Astrocyte (in vitro differentiated cells and primary cell): ENCODE data around the gene MFSD6. TPM values are rescaled to one million over a fixed set of nuclear protein-coding genes. Genes with fewer than 3 reads are reported as not detected.

Experiments used
- DNase-seq: peaks from one replicate; pipeline ENCODE4 v3.0.0-alpha.2; 2010; ENCODE audit warnings: low read depth
- FAIRE-seq: peaks from 2 replicates; lab custom pipeline; 2011; peaks lifted over from hg19 to GRCh38; lab: Jason Lieb, UNC
- H2AFZ ChIP-seq: 2 replicates; pipeline ENCODE4 v1.6.0; 2012; ENCODE audit warnings: low read depth, low read length, inconsistent platforms
- H3K27ac ChIP-seq: 2 replicates; pipeline ENCODE4 v1.5.1; 2011; ENCODE audit warnings: low read depth, low read length, inconsistent platforms
- H3K27me3 ChIP-seq: 2 replicates; pipeline ENCODE4 v1.6.0; 2011; ENCODE audit warnings: low read length, inconsistent platforms; ENCODE audit not compliant: insufficient read depth
- H3K36me3 ChIP-seq: 2 replicates; pipeline ENCODE4 v1.5.1; 2011; ENCODE audit warnings: low read length, inconsistent platforms; ENCODE audit not compliant: insufficient read depth
- H3K4me1 ChIP-seq: 2 replicates; pipeline ENCODE4 v1.5.1; 2011; ENCODE audit warnings: low read length, inconsistent platforms; ENCODE audit not compliant: insufficient read depth
- H3K4me2 ChIP-seq: 2 replicates; pipeline ENCODE4 v1.6.0; 2012; ENCODE audit warnings: low read length, inconsistent platforms
- H3K4me3 ChIP-seq: 2 replicates; pipeline ENCODE4 v1.5.1; 2011; ENCODE audit warnings: low read depth, mild to moderate bottlenecking, low read length, inconsistent platforms; ENCODE audit not compliant: insufficient read depth
- H3K79me2 ChIP-seq: 2 replicates; pipeline ENCODE4 v1.6.0; 2012; ENCODE audit warnings: mild to moderate bottlenecking, low read length, inconsistent platforms; ENCODE audit not compliant: insufficient read depth
- H3K9ac ChIP-seq: 2 replicates; pipeline ENCODE4 v1.6.0; 2012; ENCODE audit warnings: mild to moderate bottlenecking, low read length, inconsistent platforms
- H3K9me3 ChIP-seq: 2 replicates; pipeline ENCODE4 v1.5.1; 2012; ENCODE audit warnings: low read depth, mild to moderate bottlenecking, low read length, inconsistent platforms; ENCODE audit not compliant: insufficient read depth
- H4K20me1 ChIP-seq: 2 replicates; pipeline ENCODE4 v1.6.0; 2012; ENCODE audit warnings: low read length, inconsistent platforms; ENCODE audit not compliant: insufficient read depth
- H3K27ac Mint-ChIP-seq: one replicate; pipeline ENCODE4 v1.8.0; 2021; ENCODE audit warnings: mild to moderate bottlenecking, mixed read lengths; ENCODE audit not compliant: unreplicated experiment
- H3K27me3 Mint-ChIP-seq: one replicate; pipeline ENCODE4 v1.8.0; 2021; ENCODE audit warnings: low read depth, mixed read lengths; ENCODE audit not compliant: unreplicated experiment
- H3K36me3 Mint-ChIP-seq: one replicate; pipeline ENCODE4 v1.8.0; 2021; ENCODE audit warnings: low read depth, mixed read lengths; ENCODE audit not compliant: unreplicated experiment
- H3K4me1 Mint-ChIP-seq: one replicate; pipeline ENCODE4 v1.8.0; 2021; ENCODE audit warnings: low read depth, mixed read lengths; ENCODE audit not compliant: unreplicated experiment
- H3K4me3 Mint-ChIP-seq: one replicate; pipeline ENCODE4 v1.8.0; 2021; ENCODE audit warnings: mild to moderate bottlenecking, moderate library complexity, mixed read lengths; ENCODE audit not compliant: unreplicated experiment
- H3K9me3 Mint-ChIP-seq: one replicate; pipeline ENCODE4 v1.8.0; 2021; ENCODE audit warnings: mild to moderate bottlenecking, mixed read lengths; ENCODE audit not compliant: unreplicated experiment
- CTCF ChIP-seq: IDR thresholded peaks from 2 replicates; pipeline ENCODE4 v1.5.1; 2011; ENCODE audit warnings: low read depth, mild to moderate bottlenecking, inconsistent platforms, low read length, moderate library complexity; ENCODE audit not compliant: insufficient read depth
- EZH2 ChIP-seq: IDR thresholded peaks from 2 replicates; pipeline ENCODE4 v1.6.1; 2012; ENCODE audit warnings: mild to moderate bottlenecking, low read length, inconsistent platforms; ENCODE audit not compliant: insufficient read depth
- total RNA-seq: library from RNA; stranded (reverse); gene quantifications from 2 replicates; pipeline ENCODE4 v1.2.1, GENCODE V29; 2021

The MFSD6 gene
- total RNA-seq, 1 donor from 2014 or later, result 2.7 TPM

- Histone ChIP-seq H4K20me1 (peaks cover 3% of the 10 kb centered on the region), H3K9me3 (no peaks in the 10 kb centered on the region), H3K36me3 (peaks cover 9% of the 10 kb centered on the region), H2AFZ (no peak overlapping the region), H3K27ac (no peak overlapping the region), H3K4me3 (no peak overlapping the region), H3K27me3 (no peaks in the 10 kb centered on the region), H3K9ac (no peak overlapping the region), H3K79me2 (no peaks in the 10 kb centered on the region), H3K4me1 (no peaks in the 10 kb centered on the region), H3K4me2 (no peak overlapping the region)
- no peaks in the 10 kb centered on the region for H3K4me1 Mint-ChIP-seq
- no peaks in the 10 kb centered on the region for H3K9me3 Mint-ChIP-seq
- H3K27ac Mint-ChIP-seq, result no peak overlapping the region
- H3K27me3 Mint-ChIP-seq, result no peaks in the 10 kb centered on the region
- H3K36me3 Mint-ChIP-seq, result no peaks in the 10 kb centered on the region
- DNase-seq (no peak), FAIRE-seq (no peak)
- no peak for TF ChIP-seq EZH2
- TF ChIP-seq CTCF, result no peak
- no peak overlapping the region for H3K4me3 Mint-ChIP-seq
Observed at GRCh38 chr2:190365499-190366204, 42.5 kb upstream of the MFSD6 start.

- H3K79me2 ChIP-seq, result no peaks in the 10 kb centered on the region
- H2AFZ ChIP-seq, result no peak overlapping the region
- no peaks in the 10 kb centered on the region for H3K4me1 ChIP-seq
- TF ChIP-seq CTCF (no peak), EZH2 (no peak)
- H3K4me3 ChIP-seq, result no peak overlapping the region
- H3K9me3 ChIP-seq, result no peaks in the 10 kb centered on the region
- H3K4me3 Mint-ChIP-seq, result no peak overlapping the region
- H4K20me1 ChIP-seq, result peaks cover 3% of the 10 kb centered on the region
- H3K27ac ChIP-seq, result no peak overlapping the region
- H3K27me3 ChIP-seq, result no peaks in the 10 kb centered on the region
- H3K36me3 Mint-ChIP-seq, result no peaks in the 10 kb centered on the region
- no peaks in the 10 kb centered on the region for H3K27me3 Mint-ChIP-seq
- H3K4me1 Mint-ChIP-seq, result no peaks in the 10 kb centered on the region
- H3K9me3 Mint-ChIP-seq, result no peaks in the 10 kb centered on the region
- no peak overlapping the region for H3K4me2 ChIP-seq
- no peak for DNase-seq
- H3K9ac ChIP-seq, result no peak overlapping the region
- H3K27ac Mint-ChIP-seq, result no peak overlapping the region
- H3K36me3 ChIP-seq, result peaks cover 13% of the 10 kb centered on the region
- FAIRE-seq, result no peak
Observed at GRCh38 chr2:190366248-190366753, 41.9 kb upstream of the MFSD6 start.

- H3K36me3 Mint-ChIP-seq, result no peaks in the 10 kb centered on the region
- H3K4me1 Mint-ChIP-seq, result no peaks in the 10 kb centered on the region
- Histone ChIP-seq H4K20me1 (peaks cover 3% of the 10 kb centered on the region), H3K9ac (no peak overlapping the region), H3K4me2 (no peak overlapping the region), H3K36me3 (peaks cover 14% of the 10 kb centered on the region), H2AFZ (no peak overlapping the region), H3K9me3 (no peaks in the 10 kb centered on the region), H3K27me3 (no peaks in the 10 kb centered on the region), H3K4me1 (no peaks in the 10 kb centered on the region), H3K79me2 (no peaks in the 10 kb centered on the region), H3K27ac (no peak overlapping the region), H3K4me3 (no peak overlapping the region)
- H3K27ac Mint-ChIP-seq, result no peak overlapping the region
- DNase-seq, result no peak
- no peaks in the 10 kb centered on the region for H3K9me3 Mint-ChIP-seq
- H3K4me3 Mint-ChIP-seq, result no peak overlapping the region
- no peaks in the 10 kb centered on the region for H3K27me3 Mint-ChIP-seq
- TF ChIP-seq EZH2 (no peak), CTCF (no peak)
- no peak for FAIRE-seq
Observed at GRCh38 chr2:190367091-190367490, 41.1 kb upstream of the MFSD6 start.
